H1 (cell line): ENCODE data around the gene MYO9A. TPM values are rescaled to one million over a fixed set of nuclear protein-coding genes. Genes with fewer than 3 reads are reported as not detected.
"Not testable (repeated sequence)": the region's sequence is repeated elsewhere in the genome, so short reads cannot be mapped to it uniquely, and the experiment has no call there.

Experiments
- CTCF ChIA-PET: fragments of 300-600 bp; sonication (Branson Sonifier 250); formaldehyde crosslinking; loops from one replicate; lab custom pipeline; 2021; ENCODE audit not compliant: partially characterized antibody; lab: Charles Lee
- POLR2A ChIA-PET: fragments of 300-600 bp; sonication (Branson Sonifier 250); formaldehyde crosslinking; loops from one replicate; lab custom pipeline; 2021; ENCODE audit warnings: inconsistent platforms; ENCODE audit not compliant: partially characterized antibody; lab: Charles Lee
- DNase-seq, 2 experiments: peaks; one replicate each; pipeline versions ENCODE4 v3.0.0 to v3.0.0-alpha.2; 2010 to 2022; ENCODE audit warnings: low spot score in 2 of 2, low read depth in 1 of 2, mixed read lengths in 1 of 2
- FAIRE-seq: peaks from 2 replicates; lab custom pipeline; 2011; peaks lifted over from hg19 to GRCh38; lab: Jason Lieb, UNC
- H2AFZ ChIP-seq: 2 replicates; pipeline ENCODE4 v1.8.1; 2012; ENCODE audit warnings: low read length, inconsistent platforms
- H2AK5ac ChIP-seq: 2 replicates; pipeline ENCODE4 v1.6.1; 2013; ENCODE audit warnings: low read depth, low read length
- H2BK120ac ChIP-seq: replicated peaks from 2 replicates; pipeline ENCODE3; 2013; ENCODE audit warnings: low read depth, low read length, inconsistent platforms
- H2BK12ac ChIP-seq: 2 replicates; pipeline ENCODE4 v1.6.1; 2013; ENCODE audit warnings: low read depth, low read length
- H2BK15ac ChIP-seq: 2 replicates; pipeline ENCODE4 v1.6.1; 2013; ENCODE audit warnings: low read length
- H2BK20ac ChIP-seq: 2 replicates; pipeline ENCODE4 v1.6.1; 2013; ENCODE audit warnings: low read length
- H2BK5ac ChIP-seq: 2 replicates; pipeline ENCODE4 v1.6.1; 2013; ENCODE audit warnings: low read depth, low read length
- H3K14ac ChIP-seq: 2 replicates; pipeline ENCODE4 v1.6.1; 2013; ENCODE audit warnings: inconsistent platforms; ENCODE audit not compliant: insufficient read length
- H3K18ac ChIP-seq: 2 replicates; pipeline ENCODE4 v1.6.1; 2013; ENCODE audit warnings: low read length; ENCODE audit errors: extremely low read depth
- H3K23ac ChIP-seq: 2 replicates; pipeline ENCODE4 v1.6.1; 2013; ENCODE audit warnings: inconsistent platforms; ENCODE audit not compliant: insufficient read length
- H3K23me2 ChIP-seq: 2 replicates; pipeline ENCODE4 v1.6.1; 2013; ENCODE audit warnings: low read depth, low read length
- H3K27ac ChIP-seq: 2 replicates; pipeline ENCODE4 v1.6.1; 2011; ENCODE audit warnings: low read depth, low read length, inconsistent platforms
- H3K27me3 ChIP-seq, 4 experiments: replicated peaks in 1 of 4; 1 replicate in 1 of 4; 2 replicates in 3 of 4; pipeline versions ENCODE4 v1.6.1 to v1.8.1; 2011 to 2013; ENCODE audit warnings: low read length in 3 of 4, mild to moderate bottlenecking in 3 of 4, inconsistent platforms in 2 of 4, mixed read lengths in 2 of 4, moderate library complexity in 1 of 4; ENCODE audit not compliant: control insufficient read depth in 3 of 4, insufficient read depth in 3 of 4; ENCODE audit errors: extremely low read depth in 1 of 4
- H3K36me3 ChIP-seq, 4 experiments: 2 replicates each; pipeline versions ENCODE4 v1.6.1 to v1.8.1; 2011 to 2013; ENCODE audit warnings: mild to moderate bottlenecking in 4 of 4, low read length in 3 of 4, moderate library complexity in 2 of 4, control low read depth in 1 of 4, inconsistent platforms in 1 of 4; ENCODE audit not compliant: insufficient read depth in 4 of 4, control insufficient read depth in 2 of 4
- H3K4ac ChIP-seq: replicated peaks from 2 replicates; pipeline ENCODE3; 2013; ENCODE audit warnings: low read length, low read depth, mixed read lengths, inconsistent platforms; ENCODE audit not compliant: insufficient read length
- H3K4me1 ChIP-seq, 4 experiments: replicated peaks in 1 of 4; 1 replicate in 1 of 4; 2 replicates in 3 of 4; pipeline versions ENCODE4 v1.6.1 to v1.8.1; 2011 to 2013; ENCODE audit warnings: low read length in 3 of 4, inconsistent platforms in 2 of 4, mixed read lengths in 1 of 4; ENCODE audit not compliant: insufficient read depth in 4 of 4, control insufficient read depth in 3 of 4
- H3K4me2 ChIP-seq, 2 experiments: 2 replicates each; pipeline versions ENCODE4 v1.6.1 to v1.8.1; 2011 to 2013; ENCODE audit warnings: low read depth in 2 of 2, low read length in 2 of 2, control low read depth in 1 of 2, inconsistent platforms in 1 of 2, mild to moderate bottlenecking in 1 of 2; ENCODE audit not compliant: insufficient read depth in 1 of 2
- H3K4me3 ChIP-seq, 4 experiments: fragments of 200-600, 300-600 bp in 1 of 4; sonication (generic), shearing (Covaris generic), sonication (Bioruptor Twin) in 1 of 4; 2 replicates each; pipeline versions ENCODE4 v1.5.1 to v1.8.1; 2011 to 2016; ENCODE audit warnings: low read length in 4 of 4, low read depth in 3 of 4, control low read depth in 2 of 4, inconsistent platforms in 2 of 4, mild to moderate bottlenecking in 2 of 4, mixed read lengths in 1 of 4, moderate library complexity in 1 of 4; ENCODE audit not compliant: insufficient read depth in 2 of 4; ENCODE audit errors: extremely low read depth in 1 of 4
- H3K56ac ChIP-seq: replicated peaks from 2 replicates; pipeline ENCODE3; 2013; ENCODE audit warnings: low read depth, mild to moderate bottlenecking, mixed read lengths, low read length, inconsistent platforms; ENCODE audit not compliant: insufficient read length
- H3K79me1 ChIP-seq: 2 replicates; pipeline ENCODE4 v1.6.1; 2013; ENCODE audit warnings: low read depth, low read length, control low read depth
- H3K79me2 ChIP-seq, 2 experiments: 2 replicates each; pipeline versions ENCODE4 v1.6.1 to v1.8.1; 2012 to 2013; ENCODE audit warnings: low read length in 2 of 2, mild to moderate bottlenecking in 2 of 2, inconsistent platforms in 1 of 2; ENCODE audit not compliant: insufficient read depth in 2 of 2, control insufficient read depth in 1 of 2
- H3K9ac ChIP-seq, 4 experiments: replicated peaks in 1 of 4; 1 replicate in 1 of 4; 2 replicates in 3 of 4; pipeline versions ENCODE4 v1.6.1 to v1.8.1; 2011 to 2013; ENCODE audit warnings: low read depth in 3 of 4, low read length in 3 of 4, control low read depth in 2 of 4, mild to moderate bottlenecking in 2 of 4, moderate library complexity in 2 of 4, inconsistent platforms in 1 of 4; ENCODE audit errors: extremely low read depth in 1 of 4
- H3K9me3 ChIP-seq, 2 experiments: 2 replicates each; pipeline versions ENCODE4 v1.6.1 to v1.8.1; 2012 to 2013; ENCODE audit warnings: mild to moderate bottlenecking in 2 of 2, moderate library complexity in 2 of 2, control low read depth in 1 of 2, inconsistent platforms in 1 of 2, low read depth in 1 of 2, low read length in 1 of 2, mixed read lengths in 1 of 2; ENCODE audit not compliant: insufficient read depth in 2 of 2
- H4K20me1 ChIP-seq, 2 experiments: replicated peaks in 1 of 2; 2 replicates each; pipeline versions ENCODE3 to v1.8.1; 2011 to 2013; ENCODE audit warnings: inconsistent platforms in 2 of 2, low read length in 2 of 2, mild to moderate bottlenecking in 1 of 2; ENCODE audit not compliant: insufficient read depth in 2 of 2, control insufficient read depth in 1 of 2
- H4K5ac ChIP-seq: 2 replicates; pipeline ENCODE4 v1.6.1; 2013; ENCODE audit warnings: low read length, low read depth, mixed read lengths, inconsistent platforms; ENCODE audit not compliant: insufficient read length
- H4K8ac ChIP-seq: 2 replicates; pipeline ENCODE4 v1.8.0; 2013; ENCODE audit warnings: mild to moderate bottlenecking, moderate library complexity, low read length, inconsistent platforms; ENCODE audit not compliant: insufficient read depth; ENCODE audit errors: extremely low read depth
- H4K91ac ChIP-seq: replicated peaks from 2 replicates; pipeline ENCODE3; 2013; ENCODE audit warnings: low read length, mixed read lengths, inconsistent platforms; ENCODE audit not compliant: insufficient read length
- WGBS, 2 experiments: shearing (Covaris generic) in 1 of 2; methylation state at CpG; one replicate each; pipeline versions ENCODE4 v1.1.6 to v1.1.7; 2013 to 2015; ENCODE audit warnings: low lambda C conversion rate in 2 of 2, mixed read lengths in 2 of 2, inconsistent platforms in 1 of 2, low coverage in 1 of 2, missing lambda C conversion rate in 1 of 2; ENCODE audit not compliant: insufficient replicate concordance in 2 of 2, insufficient coverage in 1 of 2, insufficient read length in 1 of 2; ENCODE audit errors: extremely low coverage in 1 of 2, missing lambda C conversion rate in 1 of 2; 5-methylcytosine and 5-hydroxymethylcytosine counted together
- polyA plus RNA-seq, 7 experiments: library from polyadenylated mRNA; depleted of rRNA in 3 of 7; stranded (reverse) in 5 of 7; unstranded in 2 of 7; fragments of >200 nt in 5 of 7; fragments of 200-250 nt in 2 of 7; gene quantifications; 1 replicate in 5 of 7; 2 replicates in 1 of 7; 4 replicates in 1 of 7; pipeline versions ENCODE4 v1.2.1 to v1.2.3, GENCODE V29; 2011 to 2013; ENCODE audit warnings: missing spikeins in 2 of 7, mixed read lengths in 2 of 7
- total RNA-seq: library from RNA; stranded (reverse); fragmentation: NEBNext Ultra II Directional; extraction: Animal tissue kit (Norgen Biotek cat#: 25700); gene quantifications from 2 replicates; pipeline ENCODE4 v1.2.1, GENCODE V29; 2021

Gene MYO9A
- total and polyA plus RNA-seq, 2 of the 8 experiments (the other 6 are each of a cell fraction or from before 2014, with no cell fraction given) = 3.9 to 26.0 TPM

- POLR2A ChIA-PET = not testable (repeated sequence)
- WGBS, 2 experiments = 94% methylated on average over 8 of the region's 8 CpGs; no CpG with 5 or more reads in 1 of the 2 experiments
Observed at GRCh38 chr15:72071448-72071825, 46.5 kb downstream of the MYO9A start.

More at GRCh38 chr15:72071448-72071825, 46.5 kb downstream of the MYO9A start:
- H2BK120ac ChIP-seq, H2BK20ac ChIP-seq, H3K27ac ChIP-seq, H3K4me2 ChIP-seq, H2BK5ac ChIP-seq, H3K14ac ChIP-seq, H3K9ac ChIP-seq, H2BK15ac ChIP-seq, H3K18ac ChIP-seq, H3K23ac ChIP-seq, H4K5ac ChIP-seq, H3K4ac ChIP-seq, H4K91ac ChIP-seq, H3K79me1 ChIP-seq, H3K56ac ChIP-seq, H3K9me3 ChIP-seq, H3K4me1 ChIP-seq, H4K20me1 ChIP-seq, H3K36me3 ChIP-seq, H3K4me3 ChIP-seq, H2AK5ac ChIP-seq, FAIRE-seq, H3K23me2 ChIP-seq, DNase-seq, H2AFZ ChIP-seq, H3K79me2 ChIP-seq, H4K8ac ChIP-seq, H2BK12ac ChIP-seq, CTCF ChIA-PET, H3K27me3 ChIP-seq: not testable (repeated sequence)
